ENCODE data around the gene ZNF541. TPM values are rescaled to one million over a fixed set of nuclear protein-coding genes. Genes with fewer than 3 reads are reported as not detected.
"Not testable (repeated sequence)": the region's sequence is repeated elsewhere in the genome, so short reads cannot be mapped to it uniquely, and the experiment has no call there.

Gene ZNF541
- total RNA-seq, 1 donor from 2014 or later: 0.05 TPM

DNA sequence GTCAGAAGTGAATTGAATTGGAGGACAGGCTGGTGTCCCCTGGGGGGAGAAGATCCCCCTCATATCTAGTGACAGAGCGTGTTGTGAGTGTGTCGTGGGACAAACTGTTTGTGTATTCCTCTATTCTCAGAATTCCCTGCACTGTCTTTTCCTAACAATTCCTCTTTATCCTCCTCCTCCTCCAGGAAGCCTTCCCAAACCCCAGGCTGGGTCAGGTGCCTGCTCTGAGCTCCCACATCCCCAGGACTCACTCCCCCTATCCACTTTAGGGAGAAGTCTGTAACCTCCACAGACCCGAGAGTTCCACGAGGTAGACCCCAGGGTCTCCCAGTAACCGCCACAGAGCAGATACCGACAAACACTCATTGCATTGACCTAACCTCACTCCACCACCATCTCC lies 20.9 kb upstream of the ZNF541 start:
- Mint-ChIP-seq H3K9me3 (no peaks in the 10 kb centered on the region), H3K36me3 (ENCODE audit: low read depth) (no peaks in the 10 kb centered on the region), H3K4me3 (no peak overlapping the region), H3K4me1 (ENCODE audit: low read depth) (peaks cover 7% of the 10 kb centered on the region), H3K27ac (no peak overlapping the region), H3K27me3 (ENCODE audit: insufficient read depth) (no peaks in the 10 kb centered on the region)
- DNase-seq (ENCODE audit: low spot score): no peak
- intact Hi-C loops (cut with micrococcal nuclease): no loop called here

DNA sequence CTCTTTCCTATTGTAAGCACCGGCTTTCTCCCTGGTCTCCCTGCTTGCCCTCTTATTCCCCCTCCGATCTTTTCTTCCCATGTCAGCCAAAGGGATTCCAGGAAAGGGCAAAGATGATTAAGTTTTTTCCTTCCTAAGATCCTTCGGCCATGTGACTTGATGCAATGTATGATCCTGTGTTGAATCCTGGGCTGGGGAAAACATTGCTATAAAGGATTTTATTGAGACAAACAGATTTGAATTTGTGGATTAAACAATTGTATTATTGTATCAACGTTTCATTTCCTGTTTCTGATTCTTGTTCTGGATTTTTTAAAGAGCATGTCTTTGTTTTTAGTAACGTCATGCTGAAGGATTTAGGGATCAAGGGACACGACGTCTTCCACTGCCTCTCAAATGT lies 16.9 kb upstream of the ZNF541 start:
- intact Hi-C loops (cut with micrococcal nuclease): no loop called here
- no peak for DNase-seq (ENCODE audit: low spot score)
- no peaks in the 10 kb centered on the region for H3K4me1 Mint-ChIP-seq (ENCODE audit: low read depth)
- peaks cover 1% of the 10 kb centered on the region for H3K36me3 Mint-ChIP-seq (ENCODE audit: low read depth)
- peaks cover 4% of the 10 kb centered on the region for H3K27me3 Mint-ChIP-seq (ENCODE audit: insufficient read depth)
- H3K27ac Mint-ChIP-seq: no peak overlapping the region
- H3K9me3 Mint-ChIP-seq: peaks cover 5% of the 10 kb centered on the region
- no peak overlapping the region for H3K4me3 Mint-ChIP-seq

GRCh38 chr19:47587295-47587694 lies 14.3 kb upstream of the ZNF541 start:
- Mint-ChIP-seq H3K36me3 (ENCODE audit: low read depth) (peaks cover 1% of the 10 kb centered on the region), H3K9me3 (peaks cover 5% of the 10 kb centered on the region), H3K27ac (no peak overlapping the region), H3K27me3 (ENCODE audit: insufficient read depth) (peaks cover 4% of the 10 kb centered on the region), H3K4me1 (ENCODE audit: low read depth) (peaks cover 4% of the 10 kb centered on the region), H3K4me3 (no peak overlapping the region)
- intact Hi-C loops (cut with micrococcal nuclease): no loop called here
- DNase-seq (ENCODE audit: low spot score): no peak

DNA sequence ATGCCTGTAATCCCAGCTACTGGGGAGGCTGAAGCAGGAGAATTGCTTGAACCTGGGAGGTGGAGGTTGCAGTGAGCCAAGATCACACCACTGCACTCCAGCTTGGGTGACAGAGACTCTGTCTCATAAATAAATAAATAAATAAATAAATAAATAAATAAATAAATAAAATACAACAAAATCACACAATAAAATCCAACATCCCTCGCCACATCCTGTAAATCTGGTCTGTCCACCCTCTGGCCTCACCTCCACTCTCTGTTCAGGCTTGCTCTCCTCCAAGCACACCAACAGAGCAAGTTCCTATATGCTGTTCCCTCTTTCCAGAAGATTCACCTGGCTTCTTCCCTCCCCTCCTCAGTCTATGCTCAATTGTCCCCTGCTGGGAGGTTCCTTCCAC lies 10.2 kb upstream of the ZNF541 start:
- H3K4me3 Mint-ChIP-seq; H3K27me3 Mint-ChIP-seq (ENCODE audit: insufficient read depth); H3K36me3 Mint-ChIP-seq (ENCODE audit: low read depth); DNase-seq (ENCODE audit: low spot score); intact Hi-C loops (cut with micrococcal nuclease): not testable (repeated sequence)
- Mint-ChIP-seq H3K27ac (peak overlapping the region; percentile 20), H3K9me3 (peaks cover 10% of the 10 kb centered on the region), H3K4me1 (ENCODE audit: low read depth) (peaks cover 17% of the 10 kb centered on the region)

DNA sequence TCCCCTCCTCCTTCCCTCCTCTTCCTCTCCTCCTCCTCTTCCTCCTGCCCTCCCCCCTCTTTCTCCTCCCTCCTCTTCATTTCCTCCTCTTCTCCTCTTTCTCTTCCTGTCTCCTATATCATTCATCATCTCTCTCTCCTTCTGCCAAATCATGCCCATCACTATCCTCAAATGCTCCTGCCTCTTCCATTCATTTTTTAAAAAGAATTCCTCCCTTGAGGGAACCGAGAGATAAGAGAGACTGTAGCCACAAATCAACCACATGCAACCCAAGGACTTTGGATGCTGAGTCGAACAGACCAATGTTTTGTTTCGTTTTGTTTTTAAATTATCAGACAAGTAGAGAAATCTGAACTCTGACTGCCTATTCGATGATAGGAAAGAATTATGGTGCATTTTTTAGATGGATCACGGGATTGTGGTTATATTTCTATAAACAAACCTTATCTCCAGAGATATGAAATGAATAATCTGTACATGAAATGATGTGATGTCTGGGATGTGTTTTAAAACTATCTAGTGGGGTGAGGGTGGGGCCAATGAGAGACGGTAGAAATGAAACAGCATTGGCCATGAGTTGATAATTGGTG lies 9.5 kb upstream of the ZNF541 start:
- DNase-seq (ENCODE audit: low spot score): no peak
- peaks cover 24% of the 10 kb centered on the region for H3K4me1 Mint-ChIP-seq (ENCODE audit: low read depth)
- peak overlapping the region; percentile 69 for H3K27ac Mint-ChIP-seq
- H3K27me3 Mint-ChIP-seq (ENCODE audit: insufficient read depth): peaks cover 5% of the 10 kb centered on the region
- intact Hi-C loops (cut with micrococcal nuclease): no loop called here
- H3K4me3 Mint-ChIP-seq: peak overlapping the region; percentile 16
- H3K9me3 Mint-ChIP-seq: peaks cover 10% of the 10 kb centered on the region
- H3K36me3 Mint-ChIP-seq (ENCODE audit: low read depth): no peaks in the 10 kb centered on the region

DNA sequence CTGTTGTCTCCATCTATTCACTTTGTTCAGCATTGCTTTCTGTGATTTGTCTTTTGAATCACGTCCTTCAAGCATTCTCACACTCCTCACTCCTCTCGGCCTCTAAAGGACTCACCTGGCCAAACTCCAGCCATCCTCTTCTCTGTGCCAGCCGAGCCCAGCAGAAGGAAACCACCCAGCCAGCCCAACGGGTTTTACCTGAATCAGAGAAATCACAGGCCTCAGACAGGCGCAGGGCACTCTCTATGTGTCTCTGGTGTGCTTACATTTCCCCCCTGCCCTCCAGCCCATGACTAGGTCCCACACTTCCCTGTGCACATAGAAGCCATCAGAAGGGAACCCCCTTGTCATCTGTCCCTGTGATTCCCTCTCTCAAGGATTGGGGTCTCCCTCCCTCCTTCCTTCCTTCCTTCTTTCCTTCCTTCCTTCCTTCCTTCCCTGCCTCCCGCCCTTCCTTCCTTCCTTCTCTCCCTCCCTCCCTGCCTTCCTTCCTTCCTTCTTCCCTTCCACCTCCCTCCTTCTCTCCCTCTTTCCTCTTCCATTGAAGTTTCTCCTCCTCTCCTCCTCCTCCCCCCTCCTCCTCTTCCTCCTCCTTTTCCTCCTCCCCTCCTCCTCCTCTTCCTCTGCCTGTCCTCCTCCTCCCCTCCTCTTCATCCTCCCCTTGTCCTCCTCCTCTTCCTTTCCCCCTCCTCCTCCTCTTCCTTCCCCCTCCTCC lies 8.8 kb upstream of the ZNF541 start:
- Mint-ChIP-seq H3K4me3 (no peak overlapping the region), H3K27me3 (ENCODE audit: insufficient read depth) (peaks cover 6% of the 10 kb centered on the region), H3K27ac (no peak overlapping the region), H3K9me3 (peaks cover 10% of the 10 kb centered on the region), H3K4me1 (ENCODE audit: low read depth) (peaks cover 29% of the 10 kb centered on the region), H3K36me3 (ENCODE audit: low read depth) (no peaks in the 10 kb centered on the region)
- no peak for DNase-seq (ENCODE audit: low spot score)
- intact Hi-C loops (cut with micrococcal nuclease): no loop called here

- no peak overlapping the region for H3K27ac Mint-ChIP-seq
- H3K4me1 Mint-ChIP-seq (ENCODE audit: low read depth): peaks cover 29% of the 10 kb centered on the region
- H3K4me3 Mint-ChIP-seq: no peak overlapping the region
- peaks cover 5% of the 10 kb centered on the region for H3K9me3 Mint-ChIP-seq
- no peaks in the 10 kb centered on the region for H3K36me3 Mint-ChIP-seq (ENCODE audit: low read depth)
- intact Hi-C loops (cut with micrococcal nuclease): no loop called here
- peaks cover 3% of the 10 kb centered on the region for H3K27me3 Mint-ChIP-seq (ENCODE audit: insufficient read depth)
- DNase-seq (ENCODE audit: low spot score): no peak
Measured at GRCh38 chr19:47580397-47580796, 7.4 kb upstream of the ZNF541 start.

GRCh38 chr19:47572635-47573034 lies 313 bp downstream of the ZNF541 start:
- peaks cover 17% of the 10 kb centered on the region for H3K27me3 Mint-ChIP-seq (ENCODE audit: insufficient read depth)
- H3K9me3 Mint-ChIP-seq: no peaks in the 10 kb centered on the region
- DNase-seq (ENCODE audit: low spot score): no peak
- no peaks in the 10 kb centered on the region for H3K36me3 Mint-ChIP-seq (ENCODE audit: low read depth)
- H3K4me3 Mint-ChIP-seq: no peak overlapping the region
- H3K27ac Mint-ChIP-seq: no peak overlapping the region
- peaks cover 15% of the 10 kb centered on the region for H3K4me1 Mint-ChIP-seq (ENCODE audit: low read depth)
- intact Hi-C loops (cut with micrococcal nuclease): no loop called here

DNA sequence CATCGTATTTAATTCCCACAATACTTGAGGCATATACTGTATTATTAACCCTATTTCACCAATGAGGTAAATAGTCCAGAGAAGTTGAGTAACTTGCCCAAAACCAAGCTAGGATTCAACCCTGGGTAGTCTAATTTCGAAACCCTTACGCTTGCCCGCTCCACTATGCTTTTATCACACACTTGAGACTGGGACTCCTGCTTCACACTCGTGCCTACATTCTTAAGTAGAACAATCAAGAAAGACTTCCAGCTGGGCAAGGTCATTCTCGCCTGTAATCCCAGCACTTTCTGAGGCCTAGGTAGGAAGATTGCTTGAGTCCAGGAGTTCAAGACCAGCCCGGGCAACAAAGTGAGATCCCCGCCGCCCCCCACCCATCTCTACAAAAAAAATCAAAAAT lies 3.6 kb downstream of the ZNF541 start:
- Mint-ChIP-seq H3K4me1 (ENCODE audit: low read depth) (peaks cover 8% of the 10 kb centered on the region), H3K27me3 (ENCODE audit: insufficient read depth) (peaks cover 16% of the 10 kb centered on the region)

DNA sequence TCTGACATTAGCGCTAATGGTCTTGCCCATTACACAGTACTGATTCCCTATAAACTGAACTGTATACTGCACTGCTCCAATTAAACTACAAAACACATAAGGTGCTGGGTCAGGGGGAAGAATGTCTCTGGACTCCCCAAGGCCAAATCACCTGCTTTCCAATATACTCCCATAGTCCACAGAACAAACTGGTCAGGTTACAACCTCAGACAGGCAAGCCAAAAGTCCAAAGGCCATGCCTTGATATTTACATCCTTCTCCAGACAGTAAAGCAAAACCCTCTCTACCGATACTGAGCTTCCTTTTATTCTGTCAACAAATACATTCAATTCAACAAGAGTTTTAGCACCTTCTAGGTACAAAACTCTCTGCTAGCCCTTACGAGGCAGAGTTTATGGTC lies 8.9 kb downstream of the ZNF541 start:
- Mint-ChIP-seq H3K4me1 (ENCODE audit: low read depth) (no peaks in the 10 kb centered on the region), H3K4me3 (no peak overlapping the region), H3K27ac (no peak overlapping the region), H3K27me3 (ENCODE audit: insufficient read depth) (peaks cover 4% of the 10 kb centered on the region), H3K9me3 (no peaks in the 10 kb centered on the region), H3K36me3 (ENCODE audit: low read depth) (no peaks in the 10 kb centered on the region)
- no peak for DNase-seq (ENCODE audit: low spot score)
- intact Hi-C loops (cut with micrococcal nuclease): no loop called here

More for the DNA sequence above, 3.6 kb downstream of the ZNF541 start:
- H3K4me3 Mint-ChIP-seq: no peak overlapping the region
- DNase-seq (ENCODE audit: low spot score): no peak
- no peaks in the 10 kb centered on the region for H3K9me3 Mint-ChIP-seq
- intact Hi-C loops (cut with micrococcal nuclease): no loop called here
- no peaks in the 10 kb centered on the region for H3K36me3 Mint-ChIP-seq (ENCODE audit: low read depth)
- H3K27ac Mint-ChIP-seq: no peak overlapping the region

GRCh38 chr19:47561440-47562057 lies 11.4 kb downstream of the ZNF541 start:
- Mint-ChIP-seq H3K27me3 (ENCODE audit: insufficient read depth) (peaks cover 2% of the 10 kb centered on the region), H3K27ac (no peak overlapping the region), H3K36me3 (ENCODE audit: low read depth) (no peaks in the 10 kb centered on the region), H3K9me3 (no peaks in the 10 kb centered on the region), H3K4me1 (ENCODE audit: low read depth) (no peaks in the 10 kb centered on the region), H3K4me3 (no peak overlapping the region)
- DNase-seq (ENCODE audit: low spot score): no peak
- intact Hi-C loops (cut with micrococcal nuclease): no loop called here

DNA sequence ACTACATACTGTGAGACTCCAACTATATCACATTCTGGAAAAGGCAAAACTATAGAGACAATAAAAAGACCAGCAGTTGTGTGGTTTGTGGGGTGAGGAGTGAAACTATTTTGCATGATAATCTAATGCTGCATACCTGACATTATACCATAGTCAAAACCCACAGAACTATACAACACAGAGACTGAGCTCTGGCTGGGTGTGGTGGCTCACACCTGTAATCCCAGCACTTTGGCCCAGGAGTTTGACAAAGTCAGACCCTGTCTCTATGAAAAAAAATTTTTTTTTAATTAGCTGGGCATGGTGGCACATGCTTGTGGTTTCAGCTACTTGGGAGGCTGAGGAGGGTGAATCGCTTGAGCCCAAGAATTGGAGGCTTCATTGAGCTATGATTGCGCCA lies 11.9 kb downstream of the ZNF541 start:
- no peaks in the 10 kb centered on the region for H3K4me1 Mint-ChIP-seq (ENCODE audit: low read depth)
- no peak overlapping the region for H3K27ac Mint-ChIP-seq
- no peaks in the 10 kb centered on the region for H3K36me3 Mint-ChIP-seq (ENCODE audit: low read depth)
- no peak overlapping the region for H3K4me3 Mint-ChIP-seq
- peaks cover 2% of the 10 kb centered on the region for H3K27me3 Mint-ChIP-seq (ENCODE audit: insufficient read depth)
- H3K9me3 Mint-ChIP-seq: no peaks in the 10 kb centered on the region
- intact Hi-C loops (cut with micrococcal nuclease): no loop called here
- no peak for DNase-seq (ENCODE audit: low spot score)

DNA sequence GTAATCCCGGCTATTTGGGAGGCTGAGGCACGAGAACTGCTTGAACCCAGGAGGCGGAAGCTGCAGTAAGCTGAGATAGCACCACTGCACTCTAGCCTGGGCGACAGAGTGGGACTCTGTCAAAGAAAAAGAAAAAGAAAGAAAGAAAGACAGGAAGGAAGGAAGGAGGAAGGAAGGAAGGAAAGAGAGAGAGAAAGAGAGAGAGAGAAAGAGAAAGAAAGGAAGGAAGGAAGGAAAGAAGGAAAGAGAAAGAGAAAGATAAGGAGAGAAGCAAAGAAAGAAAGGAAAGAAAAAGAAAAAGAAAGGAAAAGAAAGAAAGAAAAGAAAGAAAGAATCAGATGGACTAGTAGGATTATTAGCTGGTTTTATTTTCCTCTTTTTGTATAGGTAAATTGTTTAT lies 22.8 kb downstream of the ZNF541 start:
- intact Hi-C loops (cut with micrococcal nuclease): no loop called here
- Mint-ChIP-seq H3K27me3 (ENCODE audit: insufficient read depth) (no peaks in the 10 kb centered on the region), H3K27ac (no peak overlapping the region), H3K36me3 (ENCODE audit: low read depth) (no peaks in the 10 kb centered on the region), H3K4me1 (ENCODE audit: low read depth) (no peaks in the 10 kb centered on the region), H3K4me3 (no peak overlapping the region), H3K9me3 (no peaks in the 10 kb centered on the region)
- no peak for DNase-seq (ENCODE audit: low spot score)
